ENCODE results near the gene NRCAM. TPM values are rescaled to one million over a fixed set of nuclear protein-coding genes. Genes with fewer than 3 reads are reported as not detected.

Gene NRCAM
- total and polyA plus RNA-seq, 2 of the 8 experiments (the other 6 are each of a cell fraction or from before 2014, with no cell fraction given): 2.7 to 3.8 TPM

- Histone ChIP-seq H2AK5ac (ENCODE audit: low read depth, low read length) (no peak overlapping the region), H2BK15ac (ENCODE audit: low read length) (0 out of 2 replicates have a peak overlapping the region, but pooled peaks have one; percentile 62), H3K9ac (replicated peaks in 1 of 4; ENCODE audit: extremely low read depth in 1 of 4, low read depth in 3 of 4, low read length in 3 of 4) (no peak overlapping the region), H2BK5ac (ENCODE audit: low read depth, low read length) (no peak overlapping the region), H4K20me1 (replicated peaks in 1 of 2; ENCODE audit: control insufficient read depth in 1 of 2, insufficient read depth in 2 of 2, low read length in 2 of 2) (no peaks in the 10 kb centered on the region), H3K79me1 (ENCODE audit: low read depth, low read length) (no peaks in the 10 kb centered on the region), H3K4me2 (ENCODE audit: insufficient read depth in 1 of 2, low read depth in 2 of 2, low read length in 2 of 2) (no peak overlapping the region), H3K4me3 (ENCODE audit: extremely low read depth in 1 of 4, insufficient read depth in 2 of 4, low read depth in 3 of 4, low read length in 4 of 4) (no peak overlapping the region), H4K5ac (ENCODE audit: insufficient read length, low read depth, low read length) (no peak overlapping the region), H3K18ac (ENCODE audit: extremely low read depth, low read length) (no peak overlapping the region), H3K27ac (ENCODE audit: low read depth, low read length) (no peak overlapping the region), H3K14ac (ENCODE audit: insufficient read length) (no peak overlapping the region), H3K4ac (replicated peaks; ENCODE audit: insufficient read length, low read depth, low read length) (no peak overlapping the region), H3K36me3 (ENCODE audit: control insufficient read depth in 2 of 4, insufficient read depth in 4 of 4, low read length in 3 of 4) (no peaks in the 10 kb centered on the region), H3K27me3 (replicated peaks in 1 of 4; ENCODE audit: control insufficient read depth in 3 of 4, extremely low read depth in 1 of 4, insufficient read depth in 3 of 4, low read length in 3 of 4) (no peaks in the 10 kb centered on the region), H3K56ac (replicated peaks; ENCODE audit: insufficient read length, low read depth, low read length) (no peak overlapping the region), H3K4me1 (replicated peaks in 1 of 4; ENCODE audit: control insufficient read depth in 3 of 4, insufficient read depth in 4 of 4, low read length in 3 of 4) (no peaks in the 10 kb centered on the region), H3K23ac (ENCODE audit: insufficient read length) (no peak overlapping the region), H3K79me2 (ENCODE audit: control insufficient read depth in 1 of 2, insufficient read depth in 2 of 2, low read length in 2 of 2) (no peaks in the 10 kb centered on the region), H3K23me2 (ENCODE audit: low read depth, low read length) (no peaks in the 10 kb centered on the region), H2AFZ (ENCODE audit: low read length) (no peak overlapping the region), H3K9me3 (ENCODE audit: insufficient read depth in 2 of 2, low read depth in 1 of 2, low read length in 1 of 2) (peaks cover 0 to 1% of the 10 kb centered on the region in 2 experiments; a peak in 1 of 4 replicates), H2BK120ac (replicated peaks; ENCODE audit: low read depth, low read length) (no peak overlapping the region), H2BK12ac (ENCODE audit: low read depth, low read length) (no peak overlapping the region), H4K91ac (replicated peaks; ENCODE audit: insufficient read length, low read length) (no peak overlapping the region), H2BK20ac (ENCODE audit: low read length) (no peak overlapping the region), H4K8ac (ENCODE audit: extremely low read depth, insufficient read depth, low read length) (no peak overlapping the region)
- POLR2A ChIA-PET (ENCODE audit: partially characterized antibody): no interaction called here
- DNase-seq (ENCODE audit: low read depth in 1 of 2, low spot score in 2 of 2): no peak
- FAIRE-seq: no peak
- WGBS, 2 experiments (ENCODE audit: extremely low coverage in 1 of 2, insufficient coverage in 1 of 2, insufficient read length in 1 of 2, insufficient replicate concordance in 2 of 2, low coverage in 1 of 2, low lambda C conversion rate in 2 of 2, missing lambda C conversion rate in 1 of 2): 90% methylated on average over 3 of the region's 3 CpGs; no CpG with 5 or more reads in 1 of the 2 experiments
- CTCF ChIA-PET (ENCODE audit: partially characterized antibody): interaction anchor here (1.0 to 1.5 kb wide), 3 partner anchors 80 to 172 kb away, joined by 3 read pairs; no protein-coding TSS in a partner anchor
- no peak for TF ChIP-seq NRF1 (IDR thresholded peaks at IDR 0.05; ENCODE audit: low read depth, low read length)
Measured at GRCh38 chr7:108283252-108283651, 173.0 kb downstream of the NRCAM start.

All from H1 (cell line).